C4-2B (cell line): Measurements from ENCODE around the gene GADD45B.
A peak's percentile ranks its signal among the peaks of the same experiment; 100 is the strongest.

Source experiments
- H3K27ac ChIP-seq: fragments of 450-650 bp; 2 replicates; pipeline ENCODE4 v1.5.1; 2017
- ZFX ChIP-seq: fragments of 450-650 bp; IDR thresholded peaks from 2 replicates; pipeline ENCODE4 v1.6.1; 2017
- TF ChIP-seq, protein P1 (sequence below): fragments of 450-650 bp; conservative IDR thresholded peaks from 2 replicates; pipeline ENCODE4 v1.5.1; 2017; ENCODE audit warnings: mild to moderate bottlenecking

Gene GADD45B

DNA sequence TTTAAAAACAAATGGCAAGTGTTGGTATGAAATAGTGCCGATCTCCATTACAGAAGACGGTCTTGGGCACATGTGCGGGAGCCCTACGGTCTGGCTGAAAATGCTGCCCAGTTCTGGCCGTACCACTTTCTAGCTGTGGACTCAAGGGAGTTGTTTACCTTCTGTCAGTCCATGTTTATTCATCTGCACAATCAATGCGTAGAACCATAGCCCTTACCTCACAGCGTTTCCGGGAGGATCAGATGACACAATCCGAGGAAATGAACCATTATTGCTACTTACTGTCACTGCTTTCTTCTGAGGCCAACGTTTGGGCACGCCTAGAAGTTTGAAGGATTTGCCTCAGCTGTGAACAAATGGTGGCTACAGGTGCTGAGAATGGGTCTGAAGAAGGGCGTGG is 31.2 kb downstream of the GADD45B start:
- H3K27ac ChIP-seq: peak overlapping the region; percentile 80

DNA sequence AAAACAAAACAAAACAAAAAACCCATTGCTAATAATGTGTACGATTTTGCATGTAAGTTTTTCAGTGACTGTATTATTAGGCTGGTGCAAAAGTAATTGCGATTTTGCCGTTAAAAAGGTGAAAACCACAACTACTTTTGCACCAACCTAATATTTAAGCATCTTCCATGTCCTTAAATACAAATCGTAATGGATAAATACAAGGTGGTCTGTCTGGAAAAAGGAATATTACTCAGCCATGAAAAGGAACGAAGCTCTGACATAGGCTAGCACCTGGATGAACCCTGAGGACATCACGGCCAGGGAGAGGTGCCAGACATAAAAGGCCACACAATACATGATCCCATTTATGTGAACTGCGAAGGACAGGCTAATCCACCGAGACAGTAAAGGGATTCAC is 33.2 kb downstream of the GADD45B start:
- H3K27ac ChIP-seq: no peak overlapping the region
- TF ChIP-seq, protein P1, sequence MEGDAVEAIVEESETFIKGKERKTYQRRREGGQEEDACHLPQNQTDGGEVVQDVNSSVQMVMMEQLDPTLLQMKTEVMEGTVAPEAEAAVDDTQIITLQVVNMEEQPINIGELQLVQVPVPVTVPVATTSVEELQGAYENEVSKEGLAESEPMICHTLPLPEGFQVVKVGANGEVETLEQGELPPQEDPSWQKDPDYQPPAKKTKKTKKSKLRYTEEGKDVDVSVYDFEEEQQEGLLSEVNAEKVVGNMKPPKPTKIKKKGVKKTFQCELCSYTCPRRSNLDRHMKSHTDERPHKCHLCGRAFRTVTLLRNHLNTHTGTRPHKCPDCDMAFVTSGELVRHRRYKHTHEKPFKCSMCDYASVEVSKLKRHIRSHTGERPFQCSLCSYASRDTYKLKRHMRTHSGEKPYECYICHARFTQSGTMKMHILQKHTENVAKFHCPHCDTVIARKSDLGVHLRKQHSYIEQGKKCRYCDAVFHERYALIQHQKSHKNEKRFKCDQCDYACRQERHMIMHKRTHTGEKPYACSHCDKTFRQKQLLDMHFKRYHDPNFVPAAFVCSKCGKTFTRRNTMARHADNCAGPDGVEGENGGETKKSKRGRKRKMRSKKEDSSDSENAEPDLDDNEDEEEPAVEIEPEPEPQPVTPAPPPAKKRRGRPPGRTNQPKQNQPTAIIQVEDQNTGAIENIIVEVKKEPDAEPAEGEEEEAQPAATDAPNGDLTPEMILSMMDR: no peak
- TF ChIP-seq ZFX: no peak

More for the DNA sequence above, 31.2 kb downstream of the GADD45B start:
- TF ChIP-seq ZFX: no peak
- TF ChIP-seq, protein P1: no peak

DNA sequence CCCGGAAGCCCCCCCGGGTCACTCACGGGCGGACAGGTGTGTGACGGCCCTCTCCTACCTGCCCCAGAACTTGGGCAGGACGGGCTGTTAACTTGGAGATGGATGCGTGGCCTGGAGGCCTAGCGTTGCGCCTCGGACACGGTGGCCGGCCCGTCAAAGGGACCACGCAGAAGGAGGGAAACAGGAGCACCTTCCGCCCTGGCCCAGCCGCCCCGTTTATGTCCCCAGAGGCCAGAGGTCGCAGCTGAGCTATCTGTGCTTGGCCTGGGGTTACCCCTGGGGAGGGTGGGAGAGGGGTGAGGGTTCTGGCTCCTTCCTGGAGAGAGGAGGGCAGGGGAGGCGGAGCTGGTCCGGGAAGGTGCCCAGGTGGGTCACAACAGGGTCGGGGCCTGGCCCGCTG is 35.6 kb downstream of the GADD45B start:
- H3K27ac ChIP-seq: no peak overlapping the region

DNA sequence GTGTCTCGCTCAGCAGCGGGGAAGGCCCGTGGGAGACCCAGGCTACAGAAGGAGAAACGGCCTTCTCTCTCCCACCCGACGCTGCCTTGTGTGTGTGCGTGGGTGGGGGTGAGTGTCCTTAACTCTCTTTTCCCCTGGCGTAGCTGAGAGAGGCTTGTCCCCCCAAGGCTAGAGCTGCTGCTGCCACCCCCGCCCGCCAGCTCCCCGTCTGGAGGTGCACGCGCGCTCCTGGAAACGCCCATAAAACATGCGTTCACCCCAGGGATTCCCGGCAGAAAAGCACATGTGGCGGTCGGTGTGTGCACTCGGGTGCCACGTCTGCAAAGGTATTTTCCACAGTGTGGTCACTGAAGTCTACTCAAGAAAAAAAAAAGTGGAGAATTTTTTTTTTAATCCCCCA is 36.1 kb downstream of the GADD45B start:
- H3K27ac ChIP-seq: no peak overlapping the region
- no peak for TF ChIP-seq ZFX
- TF ChIP-seq, protein P1: no peak

More for the DNA sequence above, 35.6 kb downstream of the GADD45B start:
- TF ChIP-seq ZFX: no peak
- TF ChIP-seq, protein P1: no peak

DNA sequence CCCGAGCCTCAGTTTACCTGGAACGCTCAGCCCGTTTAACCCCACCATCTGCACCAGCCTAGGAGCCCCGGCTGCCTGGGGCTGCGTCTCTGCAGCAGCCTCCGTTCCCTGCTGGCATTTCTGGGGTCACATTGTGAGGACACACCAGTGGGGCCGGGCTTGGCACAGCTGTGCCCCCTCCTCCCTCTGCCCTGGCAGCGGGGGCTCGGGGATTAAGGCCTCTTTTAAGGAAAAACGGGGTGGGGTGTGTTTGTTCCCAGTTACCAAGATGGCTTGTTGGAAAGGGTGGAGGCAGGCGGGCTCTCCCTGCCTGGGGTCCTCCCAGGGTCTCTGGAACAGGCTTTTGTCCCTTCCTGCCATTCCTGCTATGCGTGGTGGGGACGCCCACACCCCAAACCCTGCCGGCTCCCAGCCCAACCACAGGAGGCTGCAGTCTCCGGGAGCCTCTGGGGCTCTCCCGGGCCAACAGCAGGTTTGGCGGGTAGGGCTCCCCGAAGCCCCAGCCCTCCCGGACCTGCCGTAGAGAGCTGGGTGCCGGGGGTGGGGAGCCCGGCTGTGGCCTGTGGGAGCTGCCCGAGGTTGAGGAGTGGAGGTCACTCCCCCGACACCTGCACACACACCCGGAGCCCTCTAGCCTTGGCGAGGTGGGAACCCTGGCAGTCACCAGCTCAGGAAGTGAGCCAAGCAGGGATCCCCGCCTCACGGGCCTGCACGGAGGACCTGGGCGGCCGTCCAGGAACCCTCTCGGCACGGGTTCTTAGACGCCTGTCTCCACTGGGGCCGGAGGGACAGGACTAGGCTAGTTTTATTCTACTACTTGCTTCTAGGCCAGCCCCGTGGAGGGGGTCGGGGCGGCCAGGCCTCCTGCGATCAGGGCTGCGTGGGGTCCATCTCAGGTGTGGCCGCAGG is 36.9 kb downstream of the GADD45B start:
- TF ChIP-seq, protein P1: no peak
- H3K27ac ChIP-seq: no peak overlapping the region

DNA sequence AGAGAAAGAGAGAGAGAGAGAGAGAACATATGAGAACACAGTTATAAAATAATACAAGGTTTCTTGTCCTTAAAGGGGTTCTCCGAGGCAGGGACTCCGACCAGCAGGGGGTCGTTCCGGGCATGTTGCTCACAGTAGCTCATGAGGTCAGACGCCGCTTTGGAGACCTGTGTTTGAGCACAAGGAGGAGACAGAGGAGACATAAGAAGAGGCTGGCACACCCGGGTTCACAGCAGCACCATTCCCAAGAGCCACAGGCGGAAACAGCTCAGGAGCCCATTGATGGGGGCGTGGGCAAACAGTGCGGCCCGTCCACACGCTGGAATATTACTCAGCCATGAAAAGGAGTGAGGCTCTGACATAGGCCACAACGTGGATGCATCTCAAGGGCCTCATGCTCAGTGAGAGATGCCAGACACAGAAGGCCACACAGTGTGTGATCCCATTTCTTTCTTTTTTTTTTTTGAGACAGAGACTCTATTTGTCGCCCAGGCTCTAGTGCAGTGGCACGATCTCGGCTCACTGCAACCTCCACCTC is 39.1 kb downstream of the GADD45B start:
- TF ChIP-seq, protein P1: no peak
- TF ChIP-seq ZFX: no peak
- no peak overlapping the region for H3K27ac ChIP-seq

DNA sequence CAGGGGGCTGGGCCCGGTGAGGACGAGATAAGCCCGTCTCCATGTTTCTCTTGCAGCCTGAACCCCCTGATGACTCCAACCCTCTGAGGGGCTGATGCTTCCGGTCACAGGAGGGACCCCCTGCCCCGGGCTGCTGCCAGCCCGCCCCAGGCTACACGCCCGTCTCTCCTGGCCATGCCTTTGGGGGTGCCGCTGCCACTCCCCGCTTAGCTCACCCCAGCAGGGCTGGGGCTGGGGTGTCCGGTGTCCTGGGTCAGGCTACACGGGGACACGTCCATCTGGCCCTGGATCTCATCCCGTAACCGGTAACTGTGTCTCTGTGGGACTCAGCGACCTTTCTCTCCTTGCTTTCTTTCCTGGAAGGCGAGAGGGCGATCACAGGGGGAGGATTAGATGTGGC is 40.8 kb downstream of the GADD45B start:
- H3K27ac ChIP-seq: no peak overlapping the region
- TF ChIP-seq ZFX: no peak
- TF ChIP-seq, protein P1: no peak
